SK-N-SH (cell line): ENCODE results near the gene OR2L2. TPM values are rescaled to one million over a fixed set of nuclear protein-coding genes. Genes with fewer than 3 reads are reported as not detected.
"Not testable (repeated sequence)": the region's sequence is repeated elsewhere in the genome, so short reads cannot be mapped to it uniquely, and the experiment has no call there.

ENCODE experiments used
- CTCF ChIA-PET: fragments of 300-600, 350-600 bp; formaldehyde crosslinking; extraction: SDS; loops from one replicate; lab custom pipeline; 2021; lab: Yijun Ruan, JAX
- POLR2A ChIA-PET: fragments of 350-600 bp; sonication (Branson Sonifier 250); formaldehyde crosslinking; extraction: SDS; loops from one replicate; lab custom pipeline; 2020; ENCODE audit warnings: antibody characterized with exemption, inconsistent platforms; lab: Yijun Ruan, JAX
- DNase-seq: peaks from one replicate; pipeline ENCODE4 v3.0.0; 2012
- H2AFZ ChIP-seq: fragments of 200-600 bp; sonication (generic); 2 replicates; pipeline ENCODE4 v1.8.1; 2016; ENCODE audit warnings: antibody characterized with exemption, mild to moderate bottlenecking, low read depth
- H3F3A ChIP-seq: fragments of 200-600 bp; sonication (generic); replicated peaks from 2 replicates; pipeline ENCODE3; 2016; ENCODE audit warnings: antibody characterized with exemption, mild to moderate bottlenecking; ENCODE audit not compliant: insufficient read depth
- H3K27ac ChIP-seq, 2 experiments: fragments of 200-500 bp in 1 of 2; fragments of 200-600 bp in 1 of 2; sonication (Bioruptor generic) in 1 of 2; sonication (generic), shearing (Covaris generic) in 1 of 2; 2 replicates each; pipeline versions ENCODE4 v1.5.1 to v1.6.1; 2014 to 2016; ENCODE audit warnings: low read depth in 2 of 2, inconsistent platforms in 1 of 2, low read length in 1 of 2, mild to moderate bottlenecking in 1 of 2, mixed read lengths in 1 of 2
- H3K27me3 ChIP-seq: fragments of 200-600 bp; sonication (generic), shearing (Covaris generic); 2 replicates; pipeline ENCODE4 v1.6.1; 2016; ENCODE audit warnings: mixed run types; ENCODE audit not compliant: insufficient read depth
- H3K36me3 ChIP-seq, 2 experiments: fragments of 200-500 bp in 1 of 2; fragments of 200-600 bp in 1 of 2; sonication (Bioruptor generic) in 1 of 2; sonication (generic) in 1 of 2; replicated peaks in 1 of 2; 2 replicates each; pipeline versions ENCODE3 to v1.5.1; 2014 to 2016; ENCODE audit warnings: low read length in 1 of 2, mild to moderate bottlenecking in 1 of 2; ENCODE audit not compliant: insufficient read depth in 2 of 2, control insufficient read depth in 1 of 2
- H3K4me1 ChIP-seq, 2 experiments: fragments of 200-500 bp in 1 of 2; fragments of 200-600 bp in 1 of 2; sonication (Bioruptor generic) in 1 of 2; sonication (generic), shearing (Covaris generic) in 1 of 2; 2 replicates each; pipeline versions ENCODE4 v1.5.1 to v1.6.1; 2014 to 2016; ENCODE audit warnings: low read depth in 1 of 2, low read length in 1 of 2, mixed run types in 1 of 2; ENCODE audit not compliant: insufficient read depth in 2 of 2, control insufficient read depth in 1 of 2
- H3K4me2 ChIP-seq: fragments of 200-600 bp; sonication (generic), shearing (Covaris generic); 2 replicates; pipeline ENCODE4 v1.6.1; 2017; ENCODE audit warnings: mixed run types
- H3K4me3 ChIP-seq, 2 experiments: fragments of 200-500 bp in 1 of 2; fragments of 200-600 bp in 1 of 2; sonication (Bioruptor generic) in 1 of 2; sonication (generic), shearing (Covaris generic) in 1 of 2; 2 replicates each; pipeline versions ENCODE4 v1.5.1 to v1.8.1; 2014 to 2016; ENCODE audit warnings: low read depth in 2 of 2, inconsistent platforms in 1 of 2, low read length in 1 of 2, mild to moderate bottlenecking in 1 of 2, mixed read lengths in 1 of 2, moderate library complexity in 1 of 2
- H3K79me2 ChIP-seq: fragments of 200-600 bp; sonication (generic); 2 replicates; pipeline ENCODE4 v1.8.1; 2017; ENCODE audit warnings: mild to moderate bottlenecking; ENCODE audit not compliant: insufficient read depth
- H3K9ac ChIP-seq: fragments of 200-600 bp; sonication (generic); 2 replicates; pipeline ENCODE4 v1.6.1; 2017; ENCODE audit warnings: mixed run types
- H3K9me2 ChIP-seq: fragments of 200-600 bp; sonication (generic); 2 replicates; pipeline ENCODE4 v1.6.1; 2017; ENCODE audit warnings: mixed run types
- H3K9me3 ChIP-seq: fragments of 200-600 bp; sonication (generic); 2 replicates; pipeline ENCODE4 v1.6.1; 2017; ENCODE audit warnings: mixed run types, mild to moderate bottlenecking, moderate library complexity
- H4K20me1 ChIP-seq: fragments of 200-600 bp; sonication (generic); 2 replicates; pipeline ENCODE4 v1.6.1; 2017; ENCODE audit warnings: mild to moderate bottlenecking, mixed run types; ENCODE audit not compliant: insufficient read depth
- CHD2 ChIP-seq: fragments of 150-350 bp; IDR thresholded peaks from 2 replicates; pipeline ENCODE4 v1.6.1; 2018; ENCODE audit warnings: low read length; ENCODE audit not compliant: partially characterized antibody
- ELF1 ChIP-seq: IDR thresholded peaks from 2 replicates; pipeline ENCODE4 v1.4.0; 2012
- EP300 ChIP-seq, 2 experiments: IDR thresholded peaks; 2 replicates each; pipeline versions ENCODE4 v1.4.0 to v1.6.1; 2012; ENCODE audit warnings: borderline replicate concordance in 1 of 2, low read depth in 1 of 2, low read length in 1 of 2
- EZH2phosphoT487 ChIP-seq: fragments of 200-600 bp; sonication (generic); IDR thresholded peaks from 2 replicates; pipeline ENCODE4 v1.6.1; 2017; ENCODE audit warnings: low read depth, mixed run types, mild to moderate bottlenecking, antibody characterized with exemption, moderate library complexity, borderline replicate concordance
- FOSL2 ChIP-seq: IDR thresholded peaks from 2 replicates; pipeline ENCODE4 v1.4.0; 2012; ENCODE audit warnings: low read depth, mild to moderate bottlenecking, moderate library complexity, borderline replicate concordance
- FOXJ3 ChIP-seq: sonication (generic); formaldehyde crosslinking; IDR thresholded peaks from 2 replicates; pipeline ENCODE4 v1.5.1; 2020; ENCODE audit warnings: mild to moderate bottlenecking, missing genetic modification reagents
- GABPA ChIP-seq: IDR thresholded peaks from 2 replicates; pipeline ENCODE4 v1.4.0; 2012; ENCODE audit warnings: low read depth, mild to moderate bottlenecking
- GATA2 ChIP-seq: sonication (generic); formaldehyde crosslinking; IDR thresholded peaks from 2 replicates; pipeline ENCODE4 v1.5.0; 2020; ENCODE audit warnings: mild to moderate bottlenecking, missing genetic modification reagents
- JUND ChIP-seq: IDR thresholded peaks from 2 replicates; pipeline ENCODE4 v1.4.0; 2012
- MEF2A ChIP-seq: IDR thresholded peaks from 2 replicates; pipeline ENCODE4 v1.4.0; 2012; ENCODE audit warnings: low read depth, borderline replicate concordance
- MXI1 ChIP-seq: IDR thresholded peaks from 2 replicates; pipeline ENCODE4 v1.6.1; 2012; ENCODE audit warnings: mild to moderate bottlenecking, low read depth, low read length, improper control_type of control experiment
- NFIC ChIP-seq: IDR thresholded peaks from 2 replicates; pipeline ENCODE4 v1.4.0; 2012; ENCODE audit warnings: borderline replicate concordance
- NRF1 ChIP-seq: IDR thresholded peaks from 2 replicates; pipeline ENCODE4 v1.6.1; 2012; ENCODE audit warnings: low read depth, mild to moderate bottlenecking, low read length
- TCF12 ChIP-seq: IDR thresholded peaks from 2 replicates; pipeline ENCODE4 v1.4.0; 2012
- TEAD4 ChIP-seq: IDR thresholded peaks from 2 replicates; pipeline ENCODE4 v1.4.0; 2012; ENCODE audit warnings: mild to moderate bottlenecking, borderline replicate concordance; ENCODE audit not compliant: insufficient read depth
- YY1 ChIP-seq: IDR thresholded peaks from 2 replicates; pipeline ENCODE4 v1.4.0; 2012; ENCODE audit warnings: low read depth, mild to moderate bottlenecking
- WGBS: methylation state at CpG from one replicate; pipeline ENCODE4 v1.1.6; 2017; ENCODE audit warnings: low lambda C conversion rate; 5-methylcytosine and 5-hydroxymethylcytosine counted together
- polyA plus RNA-seq, 3 experiments: library from polyadenylated mRNA; depleted of rRNA; stranded (reverse); fragments of >200 nt; gene quantifications; 2 replicates each; pipeline ENCODE4 v1.2.3, GENCODE V29; 2012
- TF ChIP-seq, protein P1 (sequence below): IDR thresholded peaks from 2 replicates; pipeline ENCODE4; 2012
- TF ChIP-seq, protein P2 (sequence below): fragments of 150-350 bp; IDR thresholded peaks from 2 replicates; pipeline ENCODE4 v1.6.1; 2017; ENCODE audit warnings: antibody characterized with exemption, low read length, low read depth, borderline replicate concordance
- TF ChIP-seq, protein P3 (sequence below): fragments of 200-600 bp; sonication (generic); IDR thresholded peaks from 2 replicates; pipeline ENCODE4 v1.6.1; 2017; ENCODE audit warnings: antibody characterized with exemption, mild to moderate bottlenecking, moderate library complexity

OR2L2 gene
- polyA plus RNA-seq, 1 of the 3 experiments (the other 2 are of a cell fraction), result 0.08 TPM

- Histone ChIP-seq H3F3A (no peaks in the 10 kb centered on the region), H3K27me3 (no peaks in the 10 kb centered on the region), H3K9me2 (no peaks in the 10 kb centered on the region), H3K79me2 (no peaks in the 10 kb centered on the region), H3K4me3 (no peak overlapping the region), H3K4me2 (no peak overlapping the region), H2AFZ (no peak overlapping the region), H3K9ac (no peak overlapping the region), H4K20me1 (no peaks in the 10 kb centered on the region), H3K9me3 (no peaks in the 10 kb centered on the region), H3K36me3 (no peaks in the 10 kb centered on the region), H3K27ac (no peak overlapping the region), H3K4me1 (no peaks in the 10 kb centered on the region)
- no peak for DNase-seq
- TF ChIP-seq YY1, result no peak
- no peak for TF ChIP-seq MXI1
- no peak for TF ChIP-seq TCF12
- no peak for TF ChIP-seq JUND
- TF ChIP-seq NFIC, result no peak
- TF ChIP-seq NRF1, result no peak
- TF ChIP-seq, protein P1, sequence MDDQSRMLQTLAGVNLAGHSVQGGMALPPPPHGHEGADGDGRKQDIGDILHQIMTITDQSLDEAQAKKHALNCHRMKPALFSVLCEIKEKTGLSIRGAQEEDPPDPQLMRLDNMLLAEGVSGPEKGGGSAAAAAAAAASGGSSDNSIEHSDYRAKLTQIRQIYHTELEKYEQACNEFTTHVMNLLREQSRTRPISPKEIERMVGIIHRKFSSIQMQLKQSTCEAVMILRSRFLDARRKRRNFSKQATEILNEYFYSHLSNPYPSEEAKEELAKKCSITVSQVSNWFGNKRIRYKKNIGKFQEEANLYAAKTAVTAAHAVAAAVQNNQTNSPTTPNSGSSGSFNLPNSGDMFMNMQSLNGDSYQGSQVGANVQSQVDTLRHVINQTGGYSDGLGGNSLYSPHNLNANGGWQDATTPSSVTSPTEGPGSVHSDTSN, result no peak
- TF ChIP-seq GATA2, result no peak
- TF ChIP-seq ELF1, result no peak
- no peak for TF ChIP-seq TEAD4
- TF ChIP-seq MEF2A, result no peak
- TF ChIP-seq EZH2phosphoT487, result no peak
- TF ChIP-seq, protein P2, sequence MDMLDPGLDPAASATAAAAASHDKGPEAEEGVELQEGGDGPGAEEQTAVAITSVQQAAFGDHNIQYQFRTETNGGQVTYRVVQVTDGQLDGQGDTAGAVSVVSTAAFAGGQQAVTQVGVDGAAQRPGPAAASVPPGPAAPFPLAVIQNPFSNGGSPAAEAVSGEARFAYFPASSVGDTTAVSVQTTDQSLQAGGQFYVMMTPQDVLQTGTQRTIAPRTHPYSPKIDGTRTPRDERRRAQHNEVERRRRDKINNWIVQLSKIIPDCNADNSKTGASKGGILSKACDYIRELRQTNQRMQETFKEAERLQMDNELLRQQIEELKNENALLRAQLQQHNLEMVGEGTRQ, result no peak
- TF ChIP-seq FOSL2, result no peak
- no peak for TF ChIP-seq GABPA
- TF ChIP-seq CHD2, result no peak
- ChIA-PET CTCF (no interaction called here), POLR2A (no interaction called here)
- 14% methylated on average over 2 of the region's 2 CpGs for WGBS
These were observed 35.2 kb downstream of the OR2L2 start for GRCh38 chr1:248065071-248065470.

- H3K27ac ChIP-seq, result no peak overlapping the region
- no peaks in the 10 kb centered on the region for H3K9me3 ChIP-seq
- H3K27me3 ChIP-seq, result no peaks in the 10 kb centered on the region
- ChIA-PET POLR2A (no interaction called here), CTCF (no interaction called here)
- no peak overlapping the region for H3K9ac ChIP-seq
- 53% methylated on average over 3 of the region's 3 CpGs for WGBS
- H3K4me2 ChIP-seq, result no peak overlapping the region
- DNase-seq, result no peak
- no peak overlapping the region for H3K4me3 ChIP-seq
- no peaks in the 10 kb centered on the region for H3F3A ChIP-seq
- H2AFZ ChIP-seq, result no peak overlapping the region
- H3K79me2 ChIP-seq, result no peaks in the 10 kb centered on the region
- TF ChIP-seq FOXJ3 (CRISPR knock-in tag), result no peak
- TF ChIP-seq, protein P1, result no peak
- TF ChIP-seq, protein P3, sequence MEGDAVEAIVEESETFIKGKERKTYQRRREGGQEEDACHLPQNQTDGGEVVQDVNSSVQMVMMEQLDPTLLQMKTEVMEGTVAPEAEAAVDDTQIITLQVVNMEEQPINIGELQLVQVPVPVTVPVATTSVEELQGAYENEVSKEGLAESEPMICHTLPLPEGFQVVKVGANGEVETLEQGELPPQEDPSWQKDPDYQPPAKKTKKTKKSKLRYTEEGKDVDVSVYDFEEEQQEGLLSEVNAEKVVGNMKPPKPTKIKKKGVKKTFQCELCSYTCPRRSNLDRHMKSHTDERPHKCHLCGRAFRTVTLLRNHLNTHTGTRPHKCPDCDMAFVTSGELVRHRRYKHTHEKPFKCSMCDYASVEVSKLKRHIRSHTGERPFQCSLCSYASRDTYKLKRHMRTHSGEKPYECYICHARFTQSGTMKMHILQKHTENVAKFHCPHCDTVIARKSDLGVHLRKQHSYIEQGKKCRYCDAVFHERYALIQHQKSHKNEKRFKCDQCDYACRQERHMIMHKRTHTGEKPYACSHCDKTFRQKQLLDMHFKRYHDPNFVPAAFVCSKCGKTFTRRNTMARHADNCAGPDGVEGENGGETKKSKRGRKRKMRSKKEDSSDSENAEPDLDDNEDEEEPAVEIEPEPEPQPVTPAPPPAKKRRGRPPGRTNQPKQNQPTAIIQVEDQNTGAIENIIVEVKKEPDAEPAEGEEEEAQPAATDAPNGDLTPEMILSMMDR, result no peak
- TF ChIP-seq JUND, result no peak
- TF ChIP-seq NRF1, result no peak
- TF ChIP-seq GATA2, result no peak
- no peak for TF ChIP-seq EP300 (IDR thresholded peaks at IDR 0.05; ENCODE audit: borderline replicate concordance in 1 of 2, low read depth in 1 of 2, low read length in 1 of 2)
- no peak for TF ChIP-seq NFIC
- no peaks in the 10 kb centered on the region for H3K36me3 ChIP-seq
- no peaks in the 10 kb centered on the region for H3K4me1 ChIP-seq
- H3K9me2 ChIP-seq, result no peaks in the 10 kb centered on the region
- H4K20me1 ChIP-seq, result no peaks in the 10 kb centered on the region
These were observed 35.7 kb downstream of the OR2L2 start for GRCh38 chr1:248065604-248066003.

- H3K4me1 ChIP-seq, H3K27ac ChIP-seq, H3K9ac ChIP-seq, CTCF ChIA-PET, H3K4me3 ChIP-seq, H3K79me2 ChIP-seq, H3K36me3 ChIP-seq, DNase-seq, POLR2A ChIA-PET, H3K4me2 ChIP-seq, H3F3A ChIP-seq, H3K9me2 ChIP-seq, H3K9me3 ChIP-seq, H3K27me3 ChIP-seq, H4K20me1 ChIP-seq, H2AFZ ChIP-seq: not testable (repeated sequence)
- WGBS, result 15% methylated on average over 3 of the region's 17 CpGs
These were observed 54.0 kb downstream of the OR2L2 start for GRCh38 chr1:248083864-248084263.
